T follicular helper cell (primary cell): ENCODE measurements around the gene SLC7A7.
"Not testable (repeated sequence)": the region's sequence is repeated elsewhere in the genome, so short reads cannot be mapped to it uniquely, and the experiment has no call there.

Source experiments
- DNase-seq: peaks from one replicate; pipeline ENCODE4 v3.0.0-alpha.2; 2020; ENCODE audit warnings: low read depth

Gene SLC7A7

DNA sequence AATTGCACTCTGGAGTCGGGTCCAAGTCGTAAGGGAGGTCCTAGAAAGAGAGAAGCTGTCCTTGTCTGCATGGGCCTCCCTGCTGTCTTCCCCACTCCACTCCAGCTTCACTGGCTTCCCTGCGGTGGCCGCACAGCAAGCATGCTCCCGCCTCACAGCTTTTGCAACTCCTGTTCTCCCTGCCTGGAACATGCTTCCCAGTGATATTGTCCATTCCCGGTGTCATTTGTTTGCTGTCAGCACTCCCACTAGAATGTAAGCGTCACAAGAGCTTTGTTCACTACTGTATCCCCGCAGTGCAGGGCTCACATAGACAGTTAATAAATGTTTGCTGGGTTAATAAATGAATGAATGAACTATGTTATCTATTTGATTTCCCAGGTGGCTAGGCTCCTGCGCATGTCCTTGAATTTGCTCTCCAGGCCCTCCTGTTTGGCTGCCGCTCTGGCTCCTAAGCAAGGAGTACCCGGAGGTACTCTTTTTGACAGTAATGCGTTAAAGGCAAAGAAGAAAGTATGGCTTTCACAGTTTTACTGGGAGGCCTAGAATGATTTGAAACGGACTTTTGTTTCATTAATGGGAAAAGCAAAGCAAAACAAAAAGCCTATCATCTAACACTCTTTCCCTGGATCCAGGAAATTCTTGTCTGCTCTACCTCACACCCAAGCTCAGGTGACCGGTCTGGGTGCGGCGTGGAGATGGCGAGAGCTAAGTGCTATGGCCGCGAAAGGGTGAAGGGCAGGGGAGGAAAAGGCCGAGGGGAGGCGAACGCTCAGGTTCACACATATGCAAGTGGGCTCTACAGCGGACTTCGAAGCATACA lies 6.2 kb upstream of the SLC7A7 start:
- no peak for DNase-seq

DNA sequence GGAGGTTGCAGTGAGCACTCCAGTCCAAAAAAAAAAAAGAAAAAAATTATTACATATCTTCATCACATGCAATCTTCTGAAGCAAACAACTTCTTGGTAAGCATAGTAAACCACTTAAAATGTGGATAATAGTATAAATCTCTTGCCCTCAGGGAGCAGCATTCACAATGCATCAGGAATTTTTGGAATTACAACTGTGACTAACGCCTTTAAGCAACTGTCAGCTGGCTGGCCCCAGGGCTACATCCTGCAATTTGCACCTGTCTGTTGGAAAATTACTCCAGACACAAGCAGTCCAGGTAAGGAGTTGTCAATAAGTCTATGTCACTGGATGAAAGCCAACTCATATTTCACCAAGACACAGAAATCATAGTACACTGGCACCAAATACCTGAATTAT lies 5.5 kb upstream of the SLC7A7 start:
- DNase-seq: no peak

DNA sequence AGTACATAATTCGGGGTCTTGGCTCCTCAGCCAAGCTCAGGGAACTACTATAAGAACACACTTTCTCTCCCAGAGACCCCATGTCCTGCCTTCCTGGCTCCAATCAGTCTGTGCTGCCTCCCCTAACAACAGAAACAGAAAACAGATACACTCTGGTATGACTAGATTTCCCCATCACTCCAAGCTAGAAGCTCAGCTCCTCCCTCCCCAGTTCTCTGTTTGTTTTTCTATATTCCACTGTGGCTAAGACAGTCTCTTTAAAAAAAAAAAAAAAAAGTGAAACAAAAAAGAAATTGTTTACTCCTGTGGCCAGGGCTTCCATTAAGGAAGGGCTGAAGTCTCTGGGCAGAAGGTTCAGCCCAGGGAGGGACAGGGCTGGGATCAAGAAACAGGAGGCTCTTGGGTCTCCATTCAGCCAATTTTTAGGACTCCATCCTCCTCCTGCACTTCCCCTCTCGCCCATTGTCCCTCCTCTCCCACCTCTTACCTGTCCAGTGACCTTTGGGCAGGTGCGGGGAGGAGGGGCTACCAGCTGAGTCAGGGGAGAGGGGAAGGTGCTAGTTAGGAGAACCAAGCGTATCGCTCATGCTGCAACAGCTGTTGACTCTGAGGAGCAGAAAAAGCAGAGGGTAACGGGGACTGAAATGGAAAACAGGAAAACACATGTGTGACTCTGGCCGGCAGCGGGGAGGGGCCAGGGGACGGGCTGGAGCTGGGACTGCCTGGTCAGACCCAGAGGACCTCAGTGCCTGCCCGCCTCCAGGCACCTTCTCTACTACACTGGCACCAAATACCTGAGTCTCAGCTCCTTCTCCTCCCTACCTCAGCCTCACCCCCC lies 4.1 kb upstream of the SLC7A7 start:
- no peak for DNase-seq

DNA sequence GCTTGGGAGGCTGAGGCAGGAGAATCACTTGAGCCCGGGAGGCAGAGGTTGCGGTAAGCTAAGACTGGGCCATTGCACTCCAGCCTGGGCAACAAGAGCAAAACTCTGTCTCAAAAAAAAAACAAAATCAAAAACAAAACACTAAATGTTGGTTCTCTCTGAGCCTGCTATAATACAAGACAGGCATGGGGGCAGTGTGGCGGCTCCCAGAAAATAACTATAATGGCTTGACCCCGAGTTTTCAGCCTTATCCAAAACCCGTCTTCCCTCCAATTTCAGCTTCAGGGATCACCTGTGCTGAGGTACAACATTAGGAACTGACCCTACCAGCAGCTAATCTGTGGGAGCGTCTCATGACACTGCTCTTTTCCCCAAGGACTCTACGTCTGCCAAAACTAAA lies 862 bp downstream of the SLC7A7 start:
- DNase-seq: no peak

DNA sequence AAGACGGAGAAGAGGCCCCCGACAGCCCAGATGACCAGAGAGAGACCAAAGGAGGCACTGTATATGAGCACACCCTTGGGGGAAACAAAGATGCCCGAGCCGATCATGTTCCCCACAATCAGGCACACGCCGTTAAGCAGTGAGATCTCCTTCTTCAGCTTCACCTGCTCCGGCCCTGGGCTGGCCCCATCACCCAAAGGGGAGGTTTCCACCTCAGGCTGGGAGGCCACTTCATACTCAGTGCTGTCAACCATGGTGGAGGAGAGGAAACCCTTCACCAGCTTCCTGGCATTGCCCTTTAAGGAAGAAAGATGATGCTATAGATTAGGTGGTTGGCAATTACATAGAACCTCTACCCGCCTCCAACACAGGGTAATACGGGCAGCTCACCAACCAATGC lies 2.1 kb downstream of the SLC7A7 start:
- no peak for DNase-seq

DNA sequence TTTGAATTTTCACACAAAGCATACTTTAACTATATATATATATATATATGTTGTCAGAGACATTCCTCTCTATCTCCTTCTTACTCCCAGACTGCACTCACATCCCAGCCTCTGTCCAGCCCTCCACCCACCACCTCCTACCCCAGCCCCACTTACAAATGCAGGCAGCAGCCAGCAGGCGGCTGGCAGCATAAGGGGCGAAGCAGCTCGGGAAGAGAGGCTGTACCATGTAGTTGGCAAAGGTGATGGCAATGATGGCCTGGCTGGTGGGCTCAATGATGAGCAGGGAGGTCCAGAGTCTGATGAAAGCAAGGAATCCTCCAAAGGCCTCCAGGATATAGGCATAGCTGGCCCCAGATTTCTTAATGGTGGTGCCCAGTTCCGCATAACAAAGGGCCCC lies 2.5 kb downstream of the SLC7A7 start:
- DNase-seq: no peak

DNA sequence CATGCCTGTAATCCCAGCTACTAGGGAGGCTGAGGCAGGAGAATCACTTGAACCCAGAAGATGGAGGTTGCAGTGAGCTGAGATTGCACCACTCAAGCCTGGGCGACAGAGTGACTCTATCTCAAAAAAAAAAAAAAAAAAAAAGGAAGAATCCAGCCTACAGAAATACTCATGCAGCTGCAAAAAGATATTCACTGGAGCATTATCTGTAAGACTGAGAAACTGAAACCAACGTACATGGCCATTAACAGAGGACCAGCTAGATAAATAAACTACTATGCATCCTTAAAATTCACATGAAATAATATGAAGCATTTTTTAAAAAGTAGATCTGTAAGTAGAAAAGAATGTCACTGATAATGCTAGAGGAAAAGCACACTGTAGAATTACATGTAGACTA lies 3.5 kb downstream of the SLC7A7 start:
- no peak for DNase-seq

DNA sequence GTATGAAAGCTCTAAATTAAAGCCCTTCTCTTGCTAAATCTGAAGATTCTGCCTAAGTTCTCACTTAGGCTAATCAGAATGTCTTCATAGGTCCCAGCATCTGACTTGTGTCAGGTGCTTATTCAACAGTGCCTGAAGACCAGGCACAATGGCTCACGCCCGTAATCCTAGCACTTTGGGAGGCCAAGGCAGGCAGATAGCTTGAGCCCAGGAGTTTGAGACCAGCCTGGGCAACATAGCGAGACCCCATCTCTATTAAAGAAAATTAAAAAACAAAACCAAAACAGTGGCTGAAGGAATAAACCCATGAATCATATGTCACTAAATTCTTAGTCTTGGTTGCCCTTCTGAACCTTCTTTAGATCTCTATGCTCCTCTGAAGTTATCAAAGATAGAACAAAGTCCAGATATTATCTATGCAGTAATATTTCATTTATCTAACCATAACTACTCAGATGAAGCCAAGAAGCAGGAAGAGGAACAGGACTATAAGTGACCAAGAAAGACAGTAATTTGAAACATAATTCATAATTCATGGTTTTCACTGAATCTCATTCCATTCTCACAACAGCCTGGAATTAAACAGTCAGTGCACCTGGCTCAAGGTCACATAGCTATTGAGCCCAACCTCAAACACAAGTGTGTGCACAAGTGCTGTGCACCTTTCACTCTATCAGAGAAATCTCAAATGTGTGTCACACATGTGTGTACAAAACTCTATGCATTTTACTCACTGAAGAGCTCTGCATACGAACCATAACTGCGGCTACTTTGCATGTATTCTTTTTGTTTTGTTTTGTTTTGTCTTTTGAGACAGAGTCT lies 6.6 kb downstream of the SLC7A7 start:
- DNase-seq: no peak

DNA sequence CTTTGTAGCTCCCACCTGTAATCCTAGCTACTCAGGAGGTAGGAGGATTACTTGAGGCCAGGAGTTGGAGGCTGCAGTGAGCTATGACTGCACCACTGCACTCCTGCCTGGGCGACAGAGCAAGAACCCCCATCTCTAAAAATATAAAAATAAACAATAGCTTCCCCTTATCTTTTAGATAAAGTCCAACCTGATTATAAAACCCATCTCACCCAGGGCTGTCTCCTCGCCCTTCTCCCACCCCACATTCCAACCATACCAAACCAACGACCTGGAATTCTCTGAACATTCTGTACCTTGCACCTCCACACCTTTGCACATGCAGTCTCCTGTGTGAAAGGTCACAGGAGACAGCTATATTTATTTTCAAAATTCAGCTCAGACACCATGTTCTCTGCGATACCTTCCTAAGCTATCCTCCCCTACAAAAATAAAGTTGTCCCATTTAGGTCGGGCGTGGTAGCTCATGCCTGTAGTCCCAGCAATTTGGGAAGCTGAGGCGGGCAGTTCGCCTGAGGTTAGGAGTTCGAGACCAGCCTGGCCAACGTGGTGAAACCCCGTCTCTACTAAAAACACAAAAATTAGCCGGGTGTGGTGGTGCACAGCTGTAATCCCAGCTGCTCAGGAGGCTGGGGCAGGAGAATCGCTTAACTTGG lies 7.7 kb downstream of the SLC7A7 start:
- DNase-seq: no peak

DNA sequence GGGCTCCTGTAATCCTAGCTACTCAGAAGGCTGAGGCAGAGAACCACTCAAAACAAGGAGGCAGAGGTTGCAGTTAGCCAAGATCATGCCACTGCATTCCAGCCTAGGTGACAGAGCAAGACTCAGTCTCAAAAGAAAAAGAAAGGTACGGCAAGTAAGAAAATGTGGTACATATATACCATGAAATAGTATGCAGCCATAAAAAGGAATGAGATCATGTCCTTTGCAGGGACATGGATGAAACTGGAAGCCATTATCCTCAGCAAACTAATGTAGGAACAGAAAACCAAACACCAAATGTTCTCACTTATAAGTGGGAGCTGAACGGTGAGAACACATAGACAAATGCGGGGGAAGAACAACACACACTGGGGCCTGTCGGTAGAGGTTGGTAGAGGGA lies 10.0 kb downstream of the SLC7A7 start:
- DNase-seq: not testable (repeated sequence)

DNA sequence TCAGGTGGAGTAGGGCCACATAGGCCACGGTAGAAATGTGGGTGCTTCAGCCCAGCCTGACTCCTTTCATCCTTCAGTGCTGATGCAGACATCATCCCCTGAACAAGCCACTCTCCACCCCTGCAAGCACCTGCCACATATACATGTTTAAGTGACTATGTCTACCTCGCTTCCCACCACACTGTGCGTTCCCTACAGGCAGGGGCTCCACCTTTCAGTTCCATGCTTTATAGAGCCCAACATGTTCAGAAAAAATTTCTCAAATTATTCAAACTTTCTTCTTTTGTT lies 11.6 kb downstream of the SLC7A7 start:
- DNase-seq: no peak

DNA sequence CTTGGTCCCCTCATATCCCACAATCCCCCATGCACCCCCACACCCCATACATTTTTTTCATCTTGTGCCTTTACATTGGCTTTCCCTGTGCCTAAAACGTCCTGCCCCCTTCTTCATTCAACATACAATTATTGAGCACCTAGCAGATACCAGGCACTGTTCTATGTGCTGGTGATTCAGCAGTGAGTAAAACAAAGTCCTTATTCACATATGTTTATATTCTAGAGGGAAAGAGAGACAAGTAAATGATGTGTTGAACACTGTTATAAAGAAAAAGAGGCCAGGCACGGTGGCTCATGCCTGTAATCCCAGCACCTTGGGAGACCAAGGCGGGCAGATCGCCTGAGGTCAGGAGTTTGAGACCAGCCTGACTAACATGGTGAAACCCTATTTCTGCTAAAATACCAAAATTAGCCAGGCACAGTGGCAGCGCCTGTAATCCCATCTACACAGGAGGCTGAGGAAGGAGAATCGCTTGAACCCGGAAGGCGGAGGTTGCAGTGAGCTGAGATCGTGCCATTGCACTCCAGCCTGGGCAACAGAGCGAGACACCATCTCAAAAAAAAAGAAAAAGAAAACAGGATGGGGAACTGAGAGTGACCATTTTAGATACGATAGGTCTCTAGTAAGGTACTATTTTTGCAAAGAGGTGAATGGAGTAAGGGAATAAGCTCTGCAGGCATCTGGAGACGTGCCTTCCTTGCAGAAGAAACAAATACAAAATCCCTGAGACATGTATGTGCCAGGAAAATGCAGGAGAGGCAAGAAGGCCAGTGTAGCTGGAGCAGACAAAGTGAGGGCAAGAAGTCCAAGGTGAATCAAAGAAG lies 12.2 kb downstream of the SLC7A7 start:
- DNase-seq: no peak

DNA sequence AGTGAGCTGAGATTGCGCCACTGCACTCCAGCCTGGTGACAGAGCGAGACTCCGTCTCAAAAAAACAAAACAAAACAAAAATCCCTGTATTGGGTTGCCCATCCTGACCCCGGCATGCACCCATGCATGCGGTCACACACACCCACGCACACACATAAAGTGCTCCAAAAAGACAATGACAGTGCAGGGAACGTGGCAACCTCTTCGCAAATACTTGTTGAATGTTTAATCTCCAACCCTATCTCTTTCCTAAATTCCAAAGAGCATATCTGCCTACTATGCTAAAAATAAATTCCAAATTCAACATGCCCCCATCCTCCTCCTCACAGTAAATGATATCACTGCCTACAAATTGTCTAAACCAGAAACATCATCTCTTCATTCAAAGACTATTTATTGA lies 13.5 kb downstream of the SLC7A7 start:
- DNase-seq: no peak

DNA sequence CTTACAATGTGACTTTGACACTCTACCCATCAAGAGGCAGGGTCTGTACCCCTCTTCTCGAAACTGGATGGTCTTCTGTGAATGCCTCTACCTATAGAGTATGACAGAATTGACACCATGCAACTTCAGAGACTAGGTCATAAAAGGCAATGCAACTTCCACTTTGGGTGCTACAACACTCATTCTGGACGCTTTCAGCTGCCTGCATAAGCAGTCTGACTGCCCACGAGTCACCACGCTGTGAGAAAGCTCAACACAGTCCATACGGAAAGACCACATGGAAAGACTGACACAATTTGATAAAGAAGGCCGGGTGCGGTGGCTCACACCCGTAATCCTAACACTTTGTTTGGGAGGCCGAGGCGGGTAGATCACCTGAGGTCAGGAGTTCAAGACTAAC lies 14.9 kb downstream of the SLC7A7 start:
- DNase-seq: no peak

DNA sequence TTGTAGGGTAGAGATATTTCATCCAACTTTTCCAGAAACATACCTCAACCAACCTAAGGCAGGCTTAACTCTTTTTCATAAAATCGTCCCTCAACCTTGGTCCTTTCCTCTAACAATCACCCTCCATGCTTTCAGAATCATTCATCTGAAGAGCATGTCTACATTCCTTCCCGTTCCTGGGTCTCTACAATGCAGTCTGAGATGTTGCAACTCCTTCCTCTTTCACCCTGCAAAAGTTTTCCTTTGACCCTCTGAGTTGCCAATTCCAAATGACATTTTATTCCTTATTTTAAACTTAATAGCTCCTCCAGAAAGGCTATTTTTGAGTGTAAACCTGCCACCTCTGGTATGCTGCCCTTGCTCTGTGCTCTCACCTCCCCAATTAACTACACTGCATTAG lies 16.7 kb downstream of the SLC7A7 start:
- no peak for DNase-seq

DNA sequence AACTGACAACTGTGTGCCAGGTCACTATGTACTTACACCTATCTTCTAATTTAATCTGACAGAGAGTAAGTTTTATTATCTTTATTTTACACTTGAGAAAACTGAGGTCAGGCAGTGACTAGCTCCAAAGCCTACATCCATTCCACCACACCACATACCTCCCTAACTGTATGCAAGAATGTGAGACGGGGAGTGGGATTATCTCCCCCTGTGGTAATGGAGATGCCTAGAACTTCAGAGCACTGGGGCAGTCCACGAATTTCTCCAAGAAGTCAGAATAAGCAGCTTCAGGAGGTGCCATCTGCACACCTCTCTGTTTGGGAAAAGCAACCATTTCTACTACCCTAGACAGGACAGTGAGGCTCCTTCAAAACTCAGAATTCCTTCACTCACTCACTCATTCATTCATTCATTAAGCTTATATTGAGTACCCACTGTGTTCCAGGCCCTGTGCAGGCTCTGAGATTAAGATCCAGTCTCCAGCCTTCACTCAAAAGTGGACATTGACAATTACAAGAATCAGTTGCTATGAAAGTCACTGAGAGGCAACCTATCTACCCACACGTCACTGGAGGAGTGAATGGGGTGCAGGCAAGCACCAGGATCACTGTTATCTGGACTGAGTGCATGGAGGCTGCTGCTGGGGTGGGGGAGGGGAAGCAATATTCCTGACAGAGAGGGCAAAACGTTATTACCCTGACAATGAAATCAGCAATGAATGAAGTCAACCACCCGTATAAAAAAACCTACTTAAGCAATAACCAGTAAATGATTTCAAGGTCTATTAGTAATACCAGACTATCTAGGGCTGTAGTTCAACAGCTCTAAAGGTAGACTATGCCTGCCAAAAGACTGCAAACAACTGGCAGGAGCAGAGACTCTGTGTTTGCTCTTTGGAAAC lies 18.0 kb downstream of the SLC7A7 start:
- DNase-seq: no peak

DNA sequence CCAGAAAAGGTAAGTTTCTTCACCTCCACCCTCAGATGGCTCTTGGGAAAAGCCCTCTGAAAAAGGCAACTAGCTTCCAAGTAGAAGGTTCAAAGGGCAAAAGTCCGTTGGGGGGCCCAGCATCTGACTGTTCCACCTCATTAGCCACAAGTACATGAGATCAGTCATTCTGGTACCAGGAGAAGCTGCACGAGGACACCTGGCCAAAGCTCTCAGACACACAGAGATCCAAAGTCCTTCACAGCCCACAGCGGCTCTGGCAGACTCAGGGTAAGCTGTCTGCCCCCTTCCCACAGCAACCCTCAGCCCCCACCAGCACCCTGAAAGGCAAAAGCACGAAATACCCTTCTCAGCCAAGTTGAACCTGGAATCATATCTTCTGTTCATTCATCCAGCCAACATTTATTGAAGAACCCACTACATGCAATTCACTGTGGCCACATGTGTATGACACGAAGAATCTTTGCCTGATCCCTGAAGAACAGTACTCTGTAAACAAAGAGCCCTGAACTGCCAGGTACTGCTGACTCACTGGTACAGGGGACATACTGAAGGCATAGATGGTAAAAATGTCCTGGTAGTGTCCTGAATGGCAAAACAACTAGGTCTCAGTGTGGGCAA lies 19.0 kb downstream of the SLC7A7 start:
- DNase-seq: no peak

DNA sequence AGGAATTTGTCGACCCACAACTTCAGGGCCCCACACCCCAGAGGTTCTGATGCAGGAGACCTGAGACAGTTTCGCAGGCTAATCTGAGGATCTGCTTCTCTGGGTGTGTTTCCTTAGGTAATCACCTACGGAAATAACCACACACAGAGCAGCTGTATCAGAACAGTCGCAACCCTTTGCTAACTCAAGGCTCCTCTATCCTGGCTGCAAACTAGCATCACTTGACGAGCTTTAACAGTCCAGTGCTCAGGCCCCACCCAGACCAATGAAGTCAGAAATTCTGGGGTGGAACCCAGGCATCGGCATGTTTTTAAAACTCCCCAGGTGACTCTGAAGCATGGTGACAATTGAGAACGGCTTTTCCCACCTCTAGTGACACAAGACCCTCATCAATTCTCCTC lies 20.7 kb downstream of the SLC7A7 start:
- no peak for DNase-seq

DNA sequence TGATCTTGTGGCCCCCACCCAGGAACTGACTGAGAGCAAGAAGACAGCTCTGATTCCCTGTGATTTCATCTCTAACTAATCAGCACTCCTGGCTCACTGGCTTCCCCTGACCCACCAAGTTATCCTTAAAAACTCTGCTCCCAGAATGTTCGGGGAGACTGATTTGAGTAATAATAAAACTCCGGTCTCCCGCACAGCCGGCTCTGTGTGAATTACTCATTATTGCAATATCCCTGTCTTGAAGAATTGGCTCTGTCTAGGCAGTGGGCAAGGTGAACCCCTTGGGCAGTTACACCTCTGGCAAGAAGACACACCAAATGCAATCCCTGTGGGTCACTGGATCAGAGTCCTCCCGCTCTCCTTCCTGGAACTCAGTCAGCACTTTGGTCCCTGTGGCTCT lies 21.3 kb downstream of the SLC7A7 start:
- no peak for DNase-seq

DNA sequence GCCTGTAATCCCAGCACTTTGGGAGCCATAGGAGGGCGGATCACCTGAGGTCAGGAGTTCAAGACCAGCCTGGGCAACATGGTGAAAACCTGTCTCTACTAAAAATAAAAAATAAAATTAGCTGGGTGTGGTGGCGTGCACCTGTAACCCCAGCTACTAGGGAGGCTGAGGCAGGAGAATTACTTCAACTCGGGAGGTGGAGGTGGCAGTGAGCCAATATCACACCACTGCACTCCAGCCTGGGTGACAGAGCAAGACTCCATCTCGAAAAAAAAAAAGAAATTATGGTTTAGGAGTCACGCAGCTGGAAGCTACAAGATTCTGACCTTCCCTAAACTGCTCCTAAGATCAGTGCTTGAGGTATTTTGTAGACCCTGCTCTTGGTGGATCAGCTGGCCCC lies 21.7 kb downstream of the SLC7A7 start:
- DNase-seq: not testable (repeated sequence)
